Left ventricle myocardium inferior (tissue), 1 donor: ENCODE measurements around the gene HHIPL1. TPM values are rescaled to one million over a fixed set of nuclear protein-coding genes. Genes with fewer than 3 reads are reported as not detected.

Source experiments
- DNase-seq: peaks from one replicate; pipeline ENCODE4 v3.0.0-alpha.2; 2020
- H3K27ac ChIP-seq: fragments of 200-600 bp; replicated peaks from 2 replicates; pipeline ENCODE4 v1.8.0; 2021
- H3K27me3 ChIP-seq: fragments of 200-600 bp; 2 replicates; pipeline ENCODE4 v1.8.0; 2021; ENCODE audit warnings: low read depth
- H3K36me3 ChIP-seq: fragments of 200-600 bp; 2 replicates; pipeline ENCODE4 v1.8.0; 2021
- H3K4me1 ChIP-seq: fragments of 200-600 bp; 2 replicates; pipeline ENCODE4 v1.8.0; 2021
- H3K4me3 ChIP-seq: fragments of 200-600 bp; 2 replicates; pipeline ENCODE4 v1.8.0; 2021; ENCODE audit warnings: mild to moderate bottlenecking, moderate library complexity
- H3K9me3 ChIP-seq: fragments of 200-600 bp; replicated peaks from 2 replicates; pipeline ENCODE4 v1.8.0; 2021
- CTCF ChIP-seq: fragments of 200-600 bp; IDR thresholded peaks from 2 replicates; pipeline ENCODE4 v1.8.0; 2021; ENCODE audit warnings: antibody characterized with exemption, mild to moderate bottlenecking, borderline replicate concordance
- intact Hi-C: fragments of 100-400 bp; cut with micrococcal nuclease; formaldehyde crosslinking; loops from one replicate; pipeline ENCODE4 v1.11.0; 2022
- total RNA-seq: library from RNA; stranded (reverse); fragmentation: NEBNext Ultra II Directional; extraction: Animal tissue kit (Norgen Biotek cat#: 25700); gene quantifications from one replicate; pipeline ENCODE4 v1.2.1, GENCODE V29; 2021
- donor health status: DM: no; HTN: yes; CAD: no; lungs with severe emphysema.

Gene HHIPL1
- total RNA-seq, 1 donor from 2014 or later = 1.2 TPM

- Histone ChIP-seq H3K4me3 (no peak overlapping the region), H3K27ac (no peak overlapping the region), H3K9me3 (no peaks in the 10 kb centered on the region), H3K27me3 (peaks cover 14% of the 10 kb centered on the region), H3K4me1 (peaks cover 19% of the 10 kb centered on the region), H3K36me3 (no peaks in the 10 kb centered on the region)
- TF ChIP-seq CTCF = no peak
- no peak for DNase-seq
- intact Hi-C loops = no loop called here
Observed at GRCh38 chr14:99649219-99649618, 4.3 kb downstream of the HHIPL1 start.

GRCh38 chr14:99649643-99650042 lies 4.7 kb downstream of the HHIPL1 start:
- H3K4me3 ChIP-seq = no peak overlapping the region

GRCh38 chr14:99650189-99650588 lies 5.3 kb downstream of the HHIPL1 start:
- H3K4me1 ChIP-seq = peaks cover 10% of the 10 kb centered on the region
- no peak for TF ChIP-seq CTCF
- H3K27me3 ChIP-seq = peaks cover 10% of the 10 kb centered on the region
- H3K4me3 ChIP-seq = no peak overlapping the region
- intact Hi-C loops = no loop called here
- no peak overlapping the region for H3K27ac ChIP-seq
- no peak for DNase-seq
- no peaks in the 10 kb centered on the region for H3K36me3 ChIP-seq
- no peaks in the 10 kb centered on the region for H3K9me3 ChIP-seq

More at GRCh38 chr14:99649643-99650042, 4.7 kb downstream of the HHIPL1 start:
- no peak for TF ChIP-seq CTCF
- Histone ChIP-seq H3K27me3 (peaks cover 14% of the 10 kb centered on the region), H3K27ac (no peak overlapping the region), H3K36me3 (no peaks in the 10 kb centered on the region), H3K4me1 (peaks cover 15% of the 10 kb centered on the region), H3K9me3 (no peaks in the 10 kb centered on the region)
- DNase-seq = no peak
- intact Hi-C loops = no loop called here

GRCh38 chr14:99651953-99652746 lies 7.2 kb downstream of the HHIPL1 start:
- H3K27me3 ChIP-seq = peaks cover 15% of the 10 kb centered on the region
- H3K4me1 ChIP-seq = no peaks in the 10 kb centered on the region
- no peak overlapping the region for H3K4me3 ChIP-seq
- no peak overlapping the region for H3K27ac ChIP-seq
- H3K9me3 ChIP-seq = no peaks in the 10 kb centered on the region
- H3K36me3 ChIP-seq = no peaks in the 10 kb centered on the region
- TF ChIP-seq CTCF = no peak
- intact Hi-C loops = no loop called here
- no peak for DNase-seq

- no peaks in the 10 kb centered on the region for H3K36me3 ChIP-seq
- no peak overlapping the region for H3K27ac ChIP-seq
- H3K9me3 ChIP-seq = no peaks in the 10 kb centered on the region
- H3K4me3 ChIP-seq = no peak overlapping the region
- intact Hi-C loops = no loop called here
- H3K4me1 ChIP-seq = peaks cover 2% of the 10 kb centered on the region
- peak; percentile 39 for DNase-seq
- peaks cover 37% of the 10 kb centered on the region for H3K27me3 ChIP-seq
- TF ChIP-seq CTCF = no peak
Observed at GRCh38 chr14:99654235-99654985, 9.5 kb downstream of the HHIPL1 start.
